Measurements from ENCODE around the gene GAS7. TPM values are rescaled to one million over a fixed set of nuclear protein-coding genes. Genes with fewer than 3 reads are reported as not detected.

The GAS7 gene
- total RNA-seq, 1 experiment from 2014 or later = 4.1 TPM

GRCh38 chr17:10067446-10068143 lies 130.8 kb downstream of the GAS7 start (continued):
- TF ChIP-seq EZH2phosphoT487 (IDR thresholded peaks at IDR 0.05; ENCODE audit: borderline replicate concordance) = no peak
- TF ChIP-seq SRF (IDR thresholded peaks at IDR 0.05; ENCODE audit: low read depth) = no peak
- TF ChIP-seq ELF1 (IDR thresholded peaks at IDR 0.05; ENCODE audit: borderline replicate concordance, low read depth) = no peak

- intact Hi-C loops (cut with micrococcal nuclease) = no loop called here
- Histone ChIP-seq H3K27ac (ENCODE audit: low read depth, low read length) (no peak overlapping the region), H3K27me3 (ENCODE audit: insufficient read depth, low read length) (no peaks in the 10 kb centered on the region), H3K4me3 (replicated peaks in 1 of 2; ENCODE audit: low read depth in 1 of 2, low read length in 2 of 2) (no peak overlapping the region), H2AFZ (ENCODE audit: low read depth, low read length, poor library complexity, severe bottlenecking) (no peak overlapping the region), H3K36me3 (ENCODE audit: control insufficient read depth in 1 of 2, insufficient read depth in 2 of 2, low read length in 2 of 2) (no peaks in the 10 kb centered on the region), H3K4me2 (ENCODE audit: low read length) (no peak overlapping the region), H3K9me3 (ENCODE audit: control insufficient read depth in 1 of 2, insufficient read depth in 1 of 2, low read depth in 1 of 2, low read length in 2 of 2) (no peaks in the 10 kb centered on the region), H3K4me1 (ENCODE audit: control insufficient read depth in 1 of 2, insufficient read depth in 2 of 2, low read length in 2 of 2) (peaks cover 10 to 16% of the 10 kb centered on the region in 2 experiments), H3K9me2 (ENCODE audit: insufficient read depth) (no peaks in the 10 kb centered on the region), H4K20me1 (ENCODE audit: insufficient read depth) (no peaks in the 10 kb centered on the region), H3K9ac (ENCODE audit: low read length) (no peak overlapping the region), H3K79me2 (ENCODE audit: insufficient read depth, low read length) (no peaks in the 10 kb centered on the region)
- RAD21 ChIA-PET (ENCODE audit: low non-redundant PET in 1 of 2, low total read pairs in 2 of 2, uncharacterized antibody in 2 of 2, unreplicated experiment in 2 of 2) = no interaction called here
- TF ChIP-seq EZH2phosphoT487 (IDR thresholded peaks at IDR 0.05; ENCODE audit: borderline replicate concordance) = no peak
- TF ChIP-seq FOSL1 (IDR thresholded peaks at IDR 0.05; ENCODE audit: low read depth) = no peak
- no peak for TF ChIP-seq SP1 (IDR thresholded peaks at IDR 0.05; ENCODE audit: low read depth)
- no peak for TF ChIP-seq ZFX (IDR thresholded peaks at IDR 0.05)
- no peak for TF ChIP-seq CTCF (IDR thresholded peaks at IDR 0.05 in 2 of 3, conservative IDR thresholded peaks at IDR 0.05 in 1 of 3; ENCODE audit: borderline replicate concordance in 1 of 3, insufficient read depth in 1 of 3, low read depth in 2 of 3, low read length in 2 of 3)
- no peak for TF ChIP-seq ZNF274 (IDR thresholded peaks at IDR 0.05; ENCODE audit: low read depth, low read length)
- TF ChIP-seq POLR2A (IDR thresholded peaks at IDR 0.05; ENCODE audit: borderline replicate concordance, extremely low read depth, insufficient read depth, insufficient read length) = no peak
- DNase-seq (ENCODE audit: low read depth, low spot score) = no peak
- CTCF ChIA-PET = no interaction called here
- no peak for ATAC-seq
- BruUV-seq (replicated peaks) = no TSS peak
- POLR2A ChIA-PET = no interaction called here
Observed at GRCh38 chr17:10064536-10064935, 133.9 kb downstream of the GAS7 start.

Measured in HCT116 (cell line).